Hepatocyte (in vitro differentiated cells): ENCODE measurements around the gene CDK16.

Experiments
- CTCF ChIP-seq: fragments of 200-600 bp; sonication (generic); IDR thresholded peaks from 2 replicates; pipeline ENCODE4 v1.5.1; 2016; ENCODE audit warnings: antibody characterized with exemption, mild to moderate bottlenecking; ENCODE audit not compliant: poor library complexity
- EZH2 ChIP-seq: fragments of 200-600 bp; sonication (generic); IDR thresholded peaks from 2 replicates; pipeline ENCODE4 v1.6.1; 2016; ENCODE audit warnings: antibody characterized with exemption, mild to moderate bottlenecking, borderline replicate concordance

- TF ChIP-seq CTCF (no peak), EZH2 (no peak)
Measured at GRCh38 chrX:47208108-47208507, 10.4 kb upstream of the CDK16 start.
